Measurements from ENCODE around the gene KIRREL3.

Gene KIRREL3

GRCh38 chr11:126634963-126635362, 365.6 kb downstream of the KIRREL3 start:
- DNase-seq (ENCODE audit: low read depth in 2 of 2) = no peak

- no peak for DNase-seq (ENCODE audit: low read depth in 2 of 2)
Observed at GRCh38 chr11:126633330-126633729, 367.2 kb downstream of the KIRREL3 start.

GRCh38 chr11:126630893-126631798, 369.4 kb downstream of the KIRREL3 start:
- no peak for DNase-seq (ENCODE audit: low read depth in 2 of 2)

- no peak for DNase-seq (ENCODE audit: low read depth in 2 of 2)
Observed at GRCh38 chr11:126630488-126630887, 370.1 kb downstream of the KIRREL3 start.

GRCh38 chr11:126628790-126629621, 371.6 kb downstream of the KIRREL3 start:
- DNase-seq (ENCODE audit: low read depth in 2 of 2) = no peak

GRCh38 chr11:126628450-126628789, 372.1 kb downstream of the KIRREL3 start:
- DNase-seq (ENCODE audit: low read depth in 2 of 2) = no peak

GRCh38 chr11:126627421-126627820, 373.1 kb downstream of the KIRREL3 start:
- no peak for DNase-seq (ENCODE audit: low read depth in 2 of 2)

- no peak for DNase-seq (ENCODE audit: low read depth in 2 of 2)
Observed at GRCh38 chr11:126624506-126624905, 376.1 kb downstream of the KIRREL3 start.

GRCh38 chr11:126619516-126619915, 381.1 kb downstream of the KIRREL3 start:
- no peak for DNase-seq (ENCODE audit: low read depth in 2 of 2)

GRCh38 chr11:126615845-126616244, 384.7 kb downstream of the KIRREL3 start:
- no peak for DNase-seq (ENCODE audit: low read depth in 2 of 2)

GRCh38 chr11:126613272-126613671, 387.3 kb downstream of the KIRREL3 start:
- no peak for DNase-seq (ENCODE audit: low read depth in 2 of 2)

GRCh38 chr11:126612671-126613070, 387.9 kb downstream of the KIRREL3 start:
- DNase-seq (ENCODE audit: low read depth in 2 of 2) = no peak

GRCh38 chr11:126611438-126611837, 389.1 kb downstream of the KIRREL3 start:
- no peak for DNase-seq (ENCODE audit: low read depth in 2 of 2)

- DNase-seq (ENCODE audit: low read depth in 2 of 2) = no peak
Observed at GRCh38 chr11:126608658-126609057, 391.9 kb downstream of the KIRREL3 start.

GRCh38 chr11:126607776-126608541, 392.6 kb downstream of the KIRREL3 start:
- DNase-seq (ENCODE audit: low read depth in 2 of 2) = no peak

GRCh38 chr11:126607374-126607773, 393.2 kb downstream of the KIRREL3 start:
- no peak for DNase-seq (ENCODE audit: low read depth in 2 of 2)

GRCh38 chr11:126606484-126606883, 394.1 kb downstream of the KIRREL3 start:
- DNase-seq (ENCODE audit: low read depth in 2 of 2) = no peak

GRCh38 chr11:126604461-126604860, 396.1 kb downstream of the KIRREL3 start:
- no peak for DNase-seq (ENCODE audit: low read depth in 2 of 2)

GRCh38 chr11:126603486-126603885, 397.1 kb downstream of the KIRREL3 start:
- DNase-seq (ENCODE audit: low read depth in 2 of 2) = no peak

GRCh38 chr11:126602993-126603392, 397.6 kb downstream of the KIRREL3 start:
- DNase-seq (ENCODE audit: low read depth in 2 of 2) = no peak

- DNase-seq (ENCODE audit: low read depth in 2 of 2) = no peak
Observed at GRCh38 chr11:126602349-126602940, 398.1 kb downstream of the KIRREL3 start.

All from stimulated activated CD8-positive, alpha-beta memory T cell treated with anti-CD3 and anti-CD28 coated beads, Interleukin-15, amount 100 ng/mL, for 4 hours (primary cell).